K562 (cell line): ENCODE data around the gene ARSD.

Source experiments
- CEBPB ChIP-seq: fragments of 450-650 bp; IDR thresholded peaks from 2 replicates; pipeline ENCODE4 v1.6.1; 2016; ENCODE audit warnings: missing genetic modification characterization, missing compliant biosample characterization
- GATAD2A ChIP-seq: fragments of 450-650 bp; IDR thresholded peaks from 2 replicates; pipeline ENCODE4 v1.6.1; 2017
- MCM7 ChIP-seq, 2 experiments: fragments of 450-650 bp; IDR thresholded peaks; 2 replicates each; pipeline ENCODE4 v1.6.1; 2016 to 2018
- RFX5 ChIP-seq: IDR thresholded peaks from 2 replicates; pipeline ENCODE4 v1.6.1; 2011; ENCODE audit warnings: low read depth, mild to moderate bottlenecking, improper control_type of control experiment, low read length
- ZNF584 ChIP-seq: fragments of 200-800 bp; sonication (Bioruptor generic); IDR thresholded peaks from 2 replicates; pipeline ENCODE4 v1.6.1; 2016; ENCODE audit warnings: low read depth, mild to moderate bottlenecking, missing genetic modification characterization, missing compliant biosample characterization
- TF ChIP-seq, protein P1 (sequence below), 3 experiments: IDR thresholded peaks in 2 of 3; conservative IDR thresholded peaks in 1 of 3; 2 replicates each; pipeline ENCODE4 v1.5.1; 2011 to 2012; ENCODE audit warnings: low read length in 3 of 3, mild to moderate bottlenecking in 3 of 3, control low read depth in 2 of 3, improper control_type of control experiment in 1 of 3, inconsistent platforms in 1 of 3, low read depth in 1 of 3, mixed read lengths in 1 of 3, moderate library complexity in 1 of 3; ENCODE audit not compliant: insufficient read depth in 2 of 3
- TF ChIP-seq, protein P2 (sequence below): sonication (generic); formaldehyde crosslinking; IDR thresholded peaks from 2 replicates; pipeline ENCODE4 v1.8.0; 2023; ENCODE audit warnings: mild to moderate bottlenecking, missing genetic modification reagents
- TF ChIP-seq, protein P3 (sequence below), 2 experiments: fragments of 450-650 bp; formaldehyde crosslinking in 1 of 2; IDR thresholded peaks; 2 replicates each; pipeline versions ENCODE4 v1.4.0 to v1.6.1; 2014 to 2020; ENCODE audit warnings: mild to moderate bottlenecking in 2 of 2, borderline replicate concordance in 1 of 2, low read depth in 1 of 2
- TF ChIP-seq, protein P4 (sequence below): fragments of 450-650 bp; formaldehyde crosslinking; IDR thresholded peaks from 2 replicates; pipeline ENCODE4 v1.4.0; 2022; ENCODE audit warnings: mild to moderate bottlenecking, moderate library complexity

DNA sequence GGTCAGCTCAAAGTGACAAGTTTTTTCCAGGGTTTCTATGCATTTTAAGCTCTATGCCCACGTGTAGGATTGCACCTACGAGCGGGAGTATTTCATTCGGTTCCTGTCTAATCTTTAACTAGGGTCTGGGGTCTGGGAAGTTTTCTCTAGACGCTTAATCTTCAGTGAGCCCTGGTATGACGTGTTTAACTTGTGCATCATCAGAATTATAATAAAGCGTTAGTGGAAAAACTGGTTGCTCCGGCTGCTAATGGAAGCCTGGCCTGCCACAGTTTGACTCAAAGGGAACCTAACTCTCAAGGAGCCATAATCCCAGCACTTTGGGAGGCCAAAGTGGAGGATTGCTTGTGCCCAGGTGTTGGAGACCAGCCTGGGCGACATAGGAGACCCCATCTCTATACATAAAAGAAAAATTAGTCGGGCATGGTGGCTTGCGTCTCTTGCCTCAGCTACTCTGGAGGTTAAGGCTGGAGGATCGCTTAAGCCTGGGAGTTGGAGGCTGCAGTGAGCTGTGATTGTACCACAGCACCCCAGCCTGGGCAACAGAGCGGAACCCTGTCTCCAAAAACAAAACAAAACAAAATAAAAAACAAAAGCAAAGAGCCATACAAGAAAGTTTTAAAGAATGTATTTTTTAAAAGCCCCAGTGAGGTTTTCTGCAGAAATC, 30.2 kb downstream of the ARSD start:
- TF ChIP-seq RFX5 (no peak), GATAD2A (no peak), ZNF584 (CRISPR knock-in tag) (no peak), MCM7 (IDR thresholded peaks at IDR 0.05) (no peak), CEBPB (tag) (no peak)
- TF ChIP-seq, protein P1, sequence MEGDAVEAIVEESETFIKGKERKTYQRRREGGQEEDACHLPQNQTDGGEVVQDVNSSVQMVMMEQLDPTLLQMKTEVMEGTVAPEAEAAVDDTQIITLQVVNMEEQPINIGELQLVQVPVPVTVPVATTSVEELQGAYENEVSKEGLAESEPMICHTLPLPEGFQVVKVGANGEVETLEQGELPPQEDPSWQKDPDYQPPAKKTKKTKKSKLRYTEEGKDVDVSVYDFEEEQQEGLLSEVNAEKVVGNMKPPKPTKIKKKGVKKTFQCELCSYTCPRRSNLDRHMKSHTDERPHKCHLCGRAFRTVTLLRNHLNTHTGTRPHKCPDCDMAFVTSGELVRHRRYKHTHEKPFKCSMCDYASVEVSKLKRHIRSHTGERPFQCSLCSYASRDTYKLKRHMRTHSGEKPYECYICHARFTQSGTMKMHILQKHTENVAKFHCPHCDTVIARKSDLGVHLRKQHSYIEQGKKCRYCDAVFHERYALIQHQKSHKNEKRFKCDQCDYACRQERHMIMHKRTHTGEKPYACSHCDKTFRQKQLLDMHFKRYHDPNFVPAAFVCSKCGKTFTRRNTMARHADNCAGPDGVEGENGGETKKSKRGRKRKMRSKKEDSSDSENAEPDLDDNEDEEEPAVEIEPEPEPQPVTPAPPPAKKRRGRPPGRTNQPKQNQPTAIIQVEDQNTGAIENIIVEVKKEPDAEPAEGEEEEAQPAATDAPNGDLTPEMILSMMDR (IDR thresholded peaks at IDR 0.05 in 2 of 3, conservative IDR thresholded peaks at IDR 0.05 in 1 of 3; ENCODE audit: insufficient read depth in 2 of 3, low read depth in 1 of 3, low read length in 3 of 3) = no peak
- TF ChIP-seq, protein P2, sequence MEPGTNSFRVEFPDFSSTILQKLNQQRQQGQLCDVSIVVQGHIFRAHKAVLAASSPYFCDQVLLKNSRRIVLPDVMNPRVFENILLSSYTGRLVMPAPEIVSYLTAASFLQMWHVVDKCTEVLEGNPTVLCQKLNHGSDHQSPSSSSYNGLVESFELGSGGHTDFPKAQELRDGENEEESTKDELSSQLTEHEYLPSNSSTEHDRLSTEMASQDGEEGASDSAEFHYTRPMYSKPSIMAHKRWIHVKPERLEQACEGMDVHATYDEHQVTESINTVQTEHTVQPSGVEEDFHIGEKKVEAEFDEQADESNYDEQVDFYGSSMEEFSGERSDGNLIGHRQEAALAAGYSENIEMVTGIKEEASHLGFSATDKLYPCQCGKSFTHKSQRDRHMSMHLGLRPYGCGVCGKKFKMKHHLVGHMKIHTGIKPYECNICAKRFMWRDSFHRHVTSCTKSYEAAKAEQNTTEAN (CRISPR knock-in tag) = no peak
- TF ChIP-seq, protein P3, sequence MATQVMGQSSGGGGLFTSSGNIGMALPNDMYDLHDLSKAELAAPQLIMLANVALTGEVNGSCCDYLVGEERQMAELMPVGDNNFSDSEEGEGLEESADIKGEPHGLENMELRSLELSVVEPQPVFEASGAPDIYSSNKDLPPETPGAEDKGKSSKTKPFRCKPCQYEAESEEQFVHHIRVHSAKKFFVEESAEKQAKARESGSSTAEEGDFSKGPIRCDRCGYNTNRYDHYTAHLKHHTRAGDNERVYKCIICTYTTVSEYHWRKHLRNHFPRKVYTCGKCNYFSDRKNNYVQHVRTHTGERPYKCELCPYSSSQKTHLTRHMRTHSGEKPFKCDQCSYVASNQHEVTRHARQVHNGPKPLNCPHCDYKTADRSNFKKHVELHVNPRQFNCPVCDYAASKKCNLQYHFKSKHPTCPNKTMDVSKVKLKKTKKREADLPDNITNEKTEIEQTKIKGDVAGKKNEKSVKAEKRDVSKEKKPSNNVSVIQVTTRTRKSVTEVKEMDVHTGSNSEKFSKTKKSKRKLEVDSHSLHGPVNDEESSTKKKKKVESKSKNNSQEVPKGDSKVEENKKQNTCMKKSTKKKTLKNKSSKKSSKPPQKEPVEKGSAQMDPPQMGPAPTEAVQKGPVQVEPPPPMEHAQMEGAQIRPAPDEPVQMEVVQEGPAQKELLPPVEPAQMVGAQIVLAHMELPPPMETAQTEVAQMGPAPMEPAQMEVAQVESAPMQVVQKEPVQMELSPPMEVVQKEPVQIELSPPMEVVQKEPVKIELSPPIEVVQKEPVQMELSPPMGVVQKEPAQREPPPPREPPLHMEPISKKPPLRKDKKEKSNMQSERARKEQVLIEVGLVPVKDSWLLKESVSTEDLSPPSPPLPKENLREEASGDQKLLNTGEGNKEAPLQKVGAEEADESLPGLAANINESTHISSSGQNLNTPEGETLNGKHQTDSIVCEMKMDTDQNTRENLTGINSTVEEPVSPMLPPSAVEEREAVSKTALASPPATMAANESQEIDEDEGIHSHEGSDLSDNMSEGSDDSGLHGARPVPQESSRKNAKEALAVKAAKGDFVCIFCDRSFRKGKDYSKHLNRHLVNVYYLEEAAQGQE (IDR thresholded peaks at IDR 0.05; ENCODE audit: borderline replicate concordance) = no peak
- TF ChIP-seq, protein P3 (CRISPR knock-in tag; IDR thresholded peaks at IDR 0.05; ENCODE audit: low read depth) = no peak
- TF ChIP-seq, protein P4, sequence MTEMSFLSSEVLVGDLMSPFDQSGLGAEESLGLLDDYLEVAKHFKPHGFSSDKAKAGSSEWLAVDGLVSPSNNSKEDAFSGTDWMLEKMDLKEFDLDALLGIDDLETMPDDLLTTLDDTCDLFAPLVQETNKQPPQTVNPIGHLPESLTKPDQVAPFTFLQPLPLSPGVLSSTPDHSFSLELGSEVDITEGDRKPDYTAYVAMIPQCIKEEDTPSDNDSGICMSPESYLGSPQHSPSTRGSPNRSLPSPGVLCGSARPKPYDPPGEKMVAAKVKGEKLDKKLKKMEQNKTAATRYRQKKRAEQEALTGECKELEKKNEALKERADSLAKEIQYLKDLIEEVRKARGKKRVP (CRISPR knock-in tag) = no peak
